Glutamatergic neuron (in vitro differentiated cells): ENCODE results near the gene RWDD4. TPM values are rescaled to one million over a fixed set of nuclear protein-coding genes. Genes with fewer than 3 reads are reported as not detected.

Experiments used
- DNase-seq: peaks from one replicate; pipeline ENCODE4 v3.0.0; 2022
- H3K27ac Mint-ChIP-seq: one replicate; pipeline ENCODE4 v1.8.0; 2020; ENCODE audit warnings: mild to moderate bottlenecking, mixed read lengths, inconsistent platforms; ENCODE audit not compliant: unreplicated experiment
- H3K27me3 Mint-ChIP-seq: one replicate; pipeline ENCODE4 v1.8.0; 2020; ENCODE audit warnings: mild to moderate bottlenecking, moderate library complexity, mixed read lengths, inconsistent platforms; ENCODE audit not compliant: unreplicated experiment
- H3K36me3 Mint-ChIP-seq: one replicate; pipeline ENCODE4 v1.8.0; 2020; ENCODE audit warnings: mild to moderate bottlenecking, mixed read lengths, inconsistent platforms; ENCODE audit not compliant: unreplicated experiment
- H3K4me1 Mint-ChIP-seq: one replicate; pipeline ENCODE4 v1.8.0; 2020; ENCODE audit warnings: mild to moderate bottlenecking, low read depth, mixed read lengths, inconsistent platforms; ENCODE audit not compliant: unreplicated experiment
- H3K4me3 Mint-ChIP-seq: one replicate; pipeline ENCODE4 v1.8.0; 2020; ENCODE audit warnings: mild to moderate bottlenecking, mixed read lengths, inconsistent platforms; ENCODE audit not compliant: unreplicated experiment
- H3K9me3 Mint-ChIP-seq: one replicate; pipeline ENCODE4 v1.8.0; 2020; ENCODE audit warnings: mild to moderate bottlenecking, moderate library complexity, mixed read lengths, inconsistent platforms; ENCODE audit not compliant: unreplicated experiment
- total RNA-seq: library from RNA; stranded (reverse); fragmentation: NEBNext Ultra II Directional; extraction: Animal tissue kit (Norgen Biotek cat#: 25700); gene quantifications from one replicate; pipeline ENCODE4 v1.2.1, GENCODE V29; 2021; ENCODE audit not compliant: unreplicated experiment
- TF ChIP-seq, protein P1 (sequence below): fragments of 200-600 bp; sonication (generic); IDR thresholded peaks from one replicate; pipeline ENCODE4 v1.5.0; 2021; ENCODE audit not compliant: partially characterized antibody, unreplicated experiment

Gene RWDD4
- total RNA-seq, 1 donor from 2014 or later, result 17.8 TPM

DNA sequence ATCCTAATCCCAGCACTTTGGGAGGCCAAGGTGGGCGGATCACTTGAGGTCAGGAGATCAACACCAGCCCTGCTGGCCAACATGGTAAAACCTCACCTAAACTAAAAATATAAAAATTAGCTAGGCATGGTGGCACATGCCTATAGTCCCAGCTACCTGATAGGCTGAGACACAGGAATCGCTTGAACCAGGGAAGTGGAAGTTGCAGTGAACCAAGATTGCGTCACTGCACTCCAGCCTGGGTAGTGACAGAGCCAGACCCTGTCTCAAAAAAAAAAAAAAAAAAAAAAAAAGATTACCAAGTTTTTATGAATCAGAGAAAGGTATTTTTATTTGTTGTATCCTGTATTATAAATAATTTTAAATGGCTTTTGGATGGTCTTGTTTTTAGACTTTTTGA, 15.2 kb upstream of the RWDD4 start:
- TF ChIP-seq, protein P1, sequence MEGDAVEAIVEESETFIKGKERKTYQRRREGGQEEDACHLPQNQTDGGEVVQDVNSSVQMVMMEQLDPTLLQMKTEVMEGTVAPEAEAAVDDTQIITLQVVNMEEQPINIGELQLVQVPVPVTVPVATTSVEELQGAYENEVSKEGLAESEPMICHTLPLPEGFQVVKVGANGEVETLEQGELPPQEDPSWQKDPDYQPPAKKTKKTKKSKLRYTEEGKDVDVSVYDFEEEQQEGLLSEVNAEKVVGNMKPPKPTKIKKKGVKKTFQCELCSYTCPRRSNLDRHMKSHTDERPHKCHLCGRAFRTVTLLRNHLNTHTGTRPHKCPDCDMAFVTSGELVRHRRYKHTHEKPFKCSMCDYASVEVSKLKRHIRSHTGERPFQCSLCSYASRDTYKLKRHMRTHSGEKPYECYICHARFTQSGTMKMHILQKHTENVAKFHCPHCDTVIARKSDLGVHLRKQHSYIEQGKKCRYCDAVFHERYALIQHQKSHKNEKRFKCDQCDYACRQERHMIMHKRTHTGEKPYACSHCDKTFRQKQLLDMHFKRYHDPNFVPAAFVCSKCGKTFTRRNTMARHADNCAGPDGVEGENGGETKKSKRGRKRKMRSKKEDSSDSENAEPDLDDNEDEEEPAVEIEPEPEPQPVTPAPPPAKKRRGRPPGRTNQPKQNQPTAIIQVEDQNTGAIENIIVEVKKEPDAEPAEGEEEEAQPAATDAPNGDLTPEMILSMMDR, result no peak
- H3K27ac Mint-ChIP-seq, result no peak overlapping the region
- no peaks in the 10 kb centered on the region for H3K36me3 Mint-ChIP-seq
- no peaks in the 10 kb centered on the region for H3K27me3 Mint-ChIP-seq
- no peak overlapping the region for H3K4me3 Mint-ChIP-seq
- H3K9me3 Mint-ChIP-seq, result no peaks in the 10 kb centered on the region
- no peaks in the 10 kb centered on the region for H3K4me1 Mint-ChIP-seq
- no peak for DNase-seq

DNA sequence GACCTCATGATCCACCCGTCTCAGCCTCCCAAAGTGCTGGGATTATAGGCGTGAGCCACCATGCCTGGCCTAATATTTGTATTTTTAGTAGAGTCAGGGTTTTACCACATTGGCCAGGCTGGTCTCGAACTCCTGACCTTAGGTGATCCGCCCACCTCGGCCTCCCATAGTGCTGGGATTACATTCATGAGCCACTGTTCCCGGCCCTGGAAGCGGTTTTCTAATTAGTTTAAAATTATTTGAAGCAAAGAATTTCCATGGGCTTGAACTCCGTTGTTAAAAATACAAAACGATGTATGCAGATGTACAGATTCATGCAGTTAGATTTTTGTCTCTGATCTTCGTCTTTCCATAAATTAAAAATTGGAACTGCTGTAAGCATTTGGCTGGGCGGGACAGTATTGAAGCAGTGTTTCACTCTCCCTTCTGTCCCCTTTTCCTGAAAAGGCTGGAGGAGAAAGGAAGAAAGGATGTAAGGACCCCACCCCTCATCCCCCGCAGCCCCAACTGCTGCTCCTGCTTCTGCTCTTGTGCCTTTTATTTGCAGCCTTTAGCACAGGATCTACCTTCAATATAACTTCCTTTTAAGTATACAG, 12.1 kb upstream of the RWDD4 start:
- DNase-seq, result no peak
- no peak overlapping the region for H3K4me3 Mint-ChIP-seq
- H3K4me1 Mint-ChIP-seq, result no peaks in the 10 kb centered on the region
- TF ChIP-seq, protein P1, result no peak
- no peaks in the 10 kb centered on the region for H3K36me3 Mint-ChIP-seq
- no peak overlapping the region for H3K27ac Mint-ChIP-seq
- no peaks in the 10 kb centered on the region for H3K27me3 Mint-ChIP-seq
- no peaks in the 10 kb centered on the region for H3K9me3 Mint-ChIP-seq

DNA sequence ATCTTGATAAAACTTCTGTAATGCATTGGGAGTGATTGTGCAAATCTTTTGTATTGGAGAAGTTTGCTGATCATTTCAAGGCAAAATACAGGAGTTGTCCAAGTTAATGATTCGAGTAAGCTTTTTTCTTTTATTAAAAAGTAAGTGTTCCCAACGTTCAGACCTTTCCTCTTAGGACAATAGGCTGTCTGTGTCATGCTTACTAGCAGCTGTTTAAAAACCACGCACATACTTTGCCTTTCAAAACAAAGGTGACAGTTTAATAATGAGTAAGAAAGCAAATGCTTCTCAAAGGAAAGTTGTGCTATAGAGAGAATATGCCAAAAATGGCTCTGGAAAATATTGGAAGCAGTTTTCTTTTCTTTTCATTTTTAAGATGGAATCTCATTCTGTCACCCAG, 11.3 kb upstream of the RWDD4 start:
- no peak for DNase-seq
- TF ChIP-seq, protein P1, result no peak
- no peak overlapping the region for H3K27ac Mint-ChIP-seq
- no peak overlapping the region for H3K4me3 Mint-ChIP-seq
- H3K9me3 Mint-ChIP-seq, result no peaks in the 10 kb centered on the region
- H3K36me3 Mint-ChIP-seq, result no peaks in the 10 kb centered on the region
- H3K4me1 Mint-ChIP-seq, result no peaks in the 10 kb centered on the region
- H3K27me3 Mint-ChIP-seq, result no peaks in the 10 kb centered on the region

DNA sequence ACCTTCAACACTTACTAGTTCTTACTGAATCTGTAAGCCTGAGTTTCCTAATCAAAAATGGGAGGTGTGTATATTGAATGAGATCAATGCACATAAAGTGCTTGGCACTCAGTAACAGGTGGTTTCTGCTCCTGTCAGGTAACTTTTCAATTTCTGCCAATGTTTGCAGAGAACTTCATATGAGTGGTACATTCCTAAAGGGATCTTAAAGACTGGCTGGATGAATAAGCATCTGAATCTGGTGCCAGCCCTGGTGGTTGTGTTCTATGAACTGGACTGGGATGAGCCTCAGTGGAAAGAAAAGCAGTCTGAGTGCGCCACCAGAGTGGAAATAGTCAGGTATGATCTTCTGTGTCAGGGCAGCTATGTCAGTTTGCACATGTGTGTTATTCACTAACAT, 7.1 kb upstream of the RWDD4 start:
- Mint-ChIP-seq H3K36me3 (no peaks in the 10 kb centered on the region), H3K4me1 (no peaks in the 10 kb centered on the region), H3K9me3 (no peaks in the 10 kb centered on the region), H3K27me3 (no peaks in the 10 kb centered on the region), H3K4me3 (no peak overlapping the region), H3K27ac (no peak overlapping the region)
- no peak for DNase-seq
- TF ChIP-seq, protein P1, result no peak

DNA sequence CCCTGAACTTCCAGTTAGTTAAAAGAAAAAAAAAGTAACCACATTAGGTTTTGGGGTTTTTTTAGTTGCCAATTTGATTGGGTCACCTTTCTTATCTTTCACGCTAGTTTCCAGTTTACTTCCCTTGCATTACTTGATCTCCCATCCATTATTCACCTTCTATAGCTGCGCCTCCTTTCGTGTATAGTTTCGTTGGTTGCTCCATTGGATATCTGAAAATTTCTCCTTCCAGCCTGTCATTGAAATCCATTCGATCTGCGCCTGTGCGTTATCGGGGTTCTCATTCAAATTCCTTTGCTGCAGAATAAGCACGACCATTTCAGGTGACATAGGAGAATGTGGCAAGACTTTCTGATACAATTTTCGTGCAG, 872 bp upstream of the RWDD4 start:
- Mint-ChIP-seq H3K27me3 (peaks cover 2% of the 10 kb centered on the region), H3K36me3 (no peaks in the 10 kb centered on the region), H3K27ac (peak overlapping the region; percentile 84), H3K4me3 (peak overlapping the region; percentile 97), H3K9me3 (no peaks in the 10 kb centered on the region), H3K4me1 (peaks cover 10% of the 10 kb centered on the region)
- TF ChIP-seq, protein P1, result no peak
- no peak for DNase-seq
